Activated CD8-positive, alpha-beta memory T cell treated with anti-CD3 and anti-CD28 coated beads, Interleukin-2, amount 10 ng/mL, durations not matched to agents 7 days and 5 days (primary cell): Measurements from ENCODE around the gene SIPA1L3. TPM values are rescaled to one million over a fixed set of nuclear protein-coding genes. Genes with fewer than 3 reads are reported as not detected.

Experiments used
- ATAC-seq: fragments of 150-1000 bp; cut with Tn5 transposase; one replicate; pipeline ENCODE4 v1.10.0; 2021; ENCODE audit warnings: moderate library complexity
- CTCF ChIA-PET: fragments of 350-600 bp; sonication (Branson Sonifier 250); formaldehyde crosslinking; loops from one replicate; lab custom pipeline; 2021; ENCODE audit warnings: antibody characterized with exemption; lab: Charles Lee
- DNase-seq: peaks from one replicate; pipeline ENCODE4 v3.0.0-alpha.2; 2020
- H3K27ac Mint-ChIP-seq: one replicate; pipeline ENCODE4 v1.8.0; 2021; ENCODE audit warnings: mild to moderate bottlenecking, mixed read lengths
- H3K27me3 Mint-ChIP-seq: one replicate; pipeline ENCODE4 v1.8.0; 2021; ENCODE audit warnings: mixed read lengths
- H3K36me3 Mint-ChIP-seq: one replicate; pipeline ENCODE4 v1.8.0; 2021; ENCODE audit warnings: mild to moderate bottlenecking, mixed read lengths
- H3K4me1 Mint-ChIP-seq: one replicate; pipeline ENCODE4 v1.8.0; 2021; ENCODE audit warnings: mixed read lengths
- H3K4me3 Mint-ChIP-seq: one replicate; pipeline ENCODE4 v1.8.0; 2021; ENCODE audit warnings: mild to moderate bottlenecking, moderate library complexity, mixed read lengths
- H3K9me3 Mint-ChIP-seq: one replicate; pipeline ENCODE4 v1.8.0; 2022; ENCODE audit warnings: low read depth, mixed read lengths
- total RNA-seq, 2 experiments: library from RNA; stranded (reverse); gene quantifications; one replicate each; pipeline ENCODE4 v1.2.3, GENCODE V29; 2021

The SIPA1L3 gene
- total RNA-seq, 2 experiments from 2014 or later: 16.6 to 21.6 TPM

DNA sequence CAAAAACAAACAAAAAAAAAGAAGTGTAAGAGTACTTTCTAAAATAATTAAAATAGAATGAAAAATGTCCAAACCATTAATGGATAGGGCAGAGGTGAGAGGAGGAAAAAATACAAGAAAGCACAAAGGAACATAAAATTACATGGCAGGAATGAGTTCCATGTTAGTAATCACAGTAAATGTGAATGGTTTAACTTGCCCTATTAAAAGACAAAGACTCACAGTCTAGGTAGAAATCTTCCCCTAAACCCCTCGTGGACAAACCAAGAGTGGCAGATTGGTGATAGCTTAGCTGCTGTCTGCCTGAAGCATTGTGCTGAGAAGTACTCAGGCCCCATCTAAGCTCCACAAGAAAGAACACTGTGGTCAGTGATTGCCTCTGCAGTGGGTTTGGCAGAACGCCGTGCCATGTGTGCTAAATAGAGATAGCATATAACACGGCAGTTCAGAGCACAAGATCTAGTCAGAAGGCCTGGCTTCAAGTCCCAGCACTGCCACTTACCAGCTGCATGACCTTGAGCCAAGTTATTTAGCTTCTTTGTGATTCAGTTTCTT is 213.5 kb downstream of the SIPA1L3 start:
- no peak for DNase-seq
- Mint-ChIP-seq H3K9me3 (no peaks in the 10 kb centered on the region), H3K4me3 (no peak overlapping the region), H3K36me3 (peaks cover 32% of the 10 kb centered on the region), H3K27ac (no peak overlapping the region), H3K27me3 (no peaks in the 10 kb centered on the region), H3K4me1 (peaks cover 3% of the 10 kb centered on the region)
- ATAC-seq: no peak
- CTCF ChIA-PET: interaction anchor here (0.7 kb wide), 1 partner anchor 130 kb away, joined by 3 read pairs; no protein-coding TSS in a partner anchor

DNA sequence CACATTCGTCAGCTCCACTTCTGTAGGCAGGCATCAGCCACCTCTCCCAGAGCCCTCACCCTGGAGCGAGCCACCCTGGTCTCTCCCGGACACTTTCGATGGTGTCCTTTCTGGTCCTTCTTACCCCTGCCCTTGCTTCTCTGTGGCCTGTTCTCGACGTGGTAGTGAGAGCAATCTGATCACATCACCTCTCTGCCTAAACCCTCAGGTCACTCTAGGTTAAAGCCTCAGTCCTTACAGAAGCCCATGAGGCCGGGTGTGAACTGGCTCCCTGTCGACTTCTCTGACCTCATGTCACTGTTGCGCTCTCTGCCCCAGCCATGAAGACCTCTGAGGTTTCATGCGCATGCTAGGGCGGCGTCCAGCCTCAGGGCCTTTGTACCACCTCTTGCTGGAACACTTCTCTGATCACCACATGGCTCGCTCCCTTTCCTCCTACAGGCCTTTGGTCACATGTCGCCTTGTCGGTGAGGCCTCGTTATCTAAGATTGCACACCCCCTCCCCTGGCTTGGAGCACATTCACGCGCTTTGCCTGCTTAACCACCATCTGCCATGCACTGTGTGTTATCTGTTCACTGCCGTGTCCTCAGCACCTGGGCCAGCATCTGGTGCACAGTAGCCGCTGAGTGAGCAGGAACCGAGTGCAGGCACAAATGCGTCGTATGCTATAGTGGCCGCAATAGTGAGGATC is 215.5 kb downstream of the SIPA1L3 start:
- ATAC-seq: no peak
- no peaks in the 10 kb centered on the region for H3K27me3 Mint-ChIP-seq
- CTCF ChIA-PET: no interaction called here
- H3K36me3 Mint-ChIP-seq: peaks cover 32% of the 10 kb centered on the region
- H3K4me3 Mint-ChIP-seq: no peak overlapping the region
- H3K9me3 Mint-ChIP-seq: no peaks in the 10 kb centered on the region
- DNase-seq: no peak
- H3K27ac Mint-ChIP-seq: no peak overlapping the region
- no peaks in the 10 kb centered on the region for H3K4me1 Mint-ChIP-seq

DNA sequence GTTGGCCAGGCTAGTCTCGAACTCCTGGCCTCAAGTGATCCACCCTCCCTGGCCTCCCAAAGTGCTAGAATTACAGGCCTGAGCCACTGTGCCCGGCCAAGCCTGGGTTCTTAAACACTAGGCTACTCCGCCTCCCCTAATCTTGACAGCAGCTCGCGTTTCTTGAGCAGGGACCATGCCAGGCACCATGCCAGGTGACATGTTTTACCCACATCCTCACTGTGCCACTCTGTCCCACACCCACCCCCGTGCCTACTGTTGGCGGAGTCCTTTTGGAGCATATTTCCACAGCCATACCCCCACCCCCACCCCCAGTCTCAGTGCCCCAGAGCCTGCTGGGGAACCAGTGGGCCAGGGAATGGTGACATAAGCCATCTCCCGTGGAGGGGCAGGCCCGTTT is 218.2 kb downstream of the SIPA1L3 start:
- no peaks in the 10 kb centered on the region for H3K4me1 Mint-ChIP-seq
- H3K4me3 Mint-ChIP-seq: no peak overlapping the region
- no peak overlapping the region for H3K27ac Mint-ChIP-seq
- no peaks in the 10 kb centered on the region for H3K9me3 Mint-ChIP-seq
- ATAC-seq (no peak), DNase-seq (no peak)
- peaks cover 16% of the 10 kb centered on the region for H3K36me3 Mint-ChIP-seq
- H3K27me3 Mint-ChIP-seq: no peaks in the 10 kb centered on the region
- CTCF ChIA-PET: no interaction called here

DNA sequence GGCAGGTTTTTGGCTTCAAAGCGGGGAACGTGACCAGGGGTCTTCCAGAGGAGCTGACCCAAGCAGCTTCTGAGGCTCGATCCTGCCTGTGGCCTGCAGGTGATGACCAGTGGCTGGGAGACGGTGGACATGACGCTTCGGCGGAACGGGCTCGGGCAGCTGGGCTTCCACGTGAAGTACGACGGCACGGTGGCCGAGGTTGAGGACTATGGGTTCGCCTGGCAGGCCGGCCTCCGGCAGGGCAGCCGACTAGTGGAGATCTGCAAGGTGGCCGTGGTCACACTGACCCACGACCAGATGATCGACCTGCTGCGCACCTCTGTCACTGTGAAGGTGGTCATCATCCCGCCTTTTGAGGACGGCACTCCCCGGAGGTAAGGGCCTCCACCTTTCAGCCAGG is 223.4 kb downstream of the SIPA1L3 start:
- H3K9me3 Mint-ChIP-seq: no peaks in the 10 kb centered on the region
- DNase-seq (no peak), ATAC-seq (no peak)
- no peaks in the 10 kb centered on the region for H3K27me3 Mint-ChIP-seq
- no peaks in the 10 kb centered on the region for H3K4me1 Mint-ChIP-seq
- H3K4me3 Mint-ChIP-seq: no peak overlapping the region
- no peak overlapping the region for H3K27ac Mint-ChIP-seq
- CTCF ChIA-PET: no interaction called here
- no peaks in the 10 kb centered on the region for H3K36me3 Mint-ChIP-seq

DNA sequence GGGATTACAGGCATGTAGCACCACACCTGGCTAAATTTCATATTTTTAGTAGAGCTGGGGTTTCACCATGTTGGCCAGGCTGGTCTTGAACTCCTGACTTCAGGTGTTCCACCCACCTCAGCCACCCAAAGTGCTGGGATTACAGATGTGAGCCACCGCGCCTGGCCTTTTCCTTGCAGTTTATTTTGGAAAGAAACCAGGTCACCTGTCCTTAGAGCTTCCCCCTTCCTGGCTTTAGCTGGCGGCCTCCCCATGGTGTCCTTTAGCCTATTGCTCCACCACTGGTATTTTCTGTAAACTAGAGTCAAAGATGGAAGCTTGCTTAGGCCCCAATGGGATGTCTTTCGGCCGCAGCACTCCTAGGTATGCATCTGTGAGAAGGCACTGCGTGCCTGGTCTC is 225.8 kb downstream of the SIPA1L3 start:
- Mint-ChIP-seq H3K4me1 (no peaks in the 10 kb centered on the region), H3K27me3 (no peaks in the 10 kb centered on the region), H3K36me3 (no peaks in the 10 kb centered on the region), H3K9me3 (no peaks in the 10 kb centered on the region), H3K27ac (no peak overlapping the region), H3K4me3 (no peak overlapping the region)
- CTCF ChIA-PET: interaction anchor here (0.6 to 3.0 kb wide), 3 partner anchors 10 to 230 kb away, joined by 3 to 14 read pairs (median 3); no protein-coding TSS in a partner anchor
- no peak for ATAC-seq
- DNase-seq: no peak

DNA sequence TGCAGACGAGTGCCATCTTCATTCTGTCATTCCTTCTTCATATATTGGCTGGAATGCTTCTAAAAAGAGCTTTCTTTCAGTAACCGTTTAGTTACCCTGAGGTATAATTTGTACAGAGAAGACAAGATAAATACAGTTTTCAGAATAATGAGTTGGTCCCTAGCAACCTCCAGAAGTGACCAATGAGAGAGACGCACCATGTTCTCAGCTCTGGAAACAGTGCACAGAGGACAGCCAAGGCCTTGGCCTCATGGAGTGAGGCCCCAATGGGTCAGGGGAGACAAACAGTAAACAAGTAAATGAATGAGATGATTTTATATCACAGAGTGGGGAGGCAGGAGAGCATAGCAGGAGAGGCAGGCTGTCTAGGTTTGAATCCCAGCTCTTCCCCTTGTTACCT is 226.3 kb downstream of the SIPA1L3 start:
- no peak for DNase-seq
- Mint-ChIP-seq H3K36me3 (no peaks in the 10 kb centered on the region), H3K27me3 (no peaks in the 10 kb centered on the region), H3K4me1 (no peaks in the 10 kb centered on the region), H3K9me3 (no peaks in the 10 kb centered on the region), H3K27ac (no peak overlapping the region), H3K4me3 (no peak overlapping the region)
- ATAC-seq: no peak
- CTCF ChIA-PET: interaction anchor here (0.6 to 3.0 kb wide), 3 partner anchors 10 to 231 kb away, joined by 3 to 14 read pairs (median 3); no protein-coding TSS in a partner anchor

DNA sequence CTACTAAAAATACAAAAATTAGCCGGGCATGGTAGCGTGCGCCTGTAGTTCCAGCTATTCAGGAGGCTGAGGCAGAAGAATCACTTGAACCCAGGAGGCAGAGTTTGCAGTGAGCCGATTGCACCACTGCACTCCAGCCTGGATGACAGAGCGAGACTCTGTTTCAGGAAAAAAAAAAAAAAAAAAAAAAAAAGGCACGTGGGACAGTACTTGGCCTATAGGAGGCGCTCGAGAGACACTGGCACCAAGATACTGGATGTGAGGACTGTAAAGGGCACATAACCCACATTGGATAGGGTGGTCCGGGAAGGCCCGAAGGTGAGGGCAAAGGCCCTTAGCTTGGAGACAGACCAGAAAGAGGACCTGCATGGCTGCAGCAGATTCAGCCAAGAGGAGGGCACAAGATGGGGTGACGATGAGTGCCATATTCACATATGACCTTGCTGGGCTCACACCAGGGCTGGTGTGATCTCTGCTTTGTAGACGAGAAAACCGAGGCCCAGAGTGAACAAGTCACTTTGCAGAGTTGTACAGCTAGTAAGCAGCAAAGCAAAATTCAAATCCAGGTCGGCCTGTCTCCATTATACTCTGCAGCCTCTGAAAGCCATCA is 227.6 kb downstream of the SIPA1L3 start:
- H3K4me1 Mint-ChIP-seq: no peaks in the 10 kb centered on the region
- DNase-seq (peak; percentile 47), ATAC-seq (no peak)
- H3K4me3 Mint-ChIP-seq: no peak overlapping the region
- H3K27ac Mint-ChIP-seq: no peak overlapping the region
- H3K27me3 Mint-ChIP-seq: no peaks in the 10 kb centered on the region
- no peaks in the 10 kb centered on the region for H3K9me3 Mint-ChIP-seq
- no peaks in the 10 kb centered on the region for H3K36me3 Mint-ChIP-seq
- CTCF ChIA-PET: interaction anchor here (0.7 to 3.0 kb wide), 7 partner anchors 8 to 1386 kb away, joined by 3 to 14 read pairs (median 3); no protein-coding TSS in a partner anchor

DNA sequence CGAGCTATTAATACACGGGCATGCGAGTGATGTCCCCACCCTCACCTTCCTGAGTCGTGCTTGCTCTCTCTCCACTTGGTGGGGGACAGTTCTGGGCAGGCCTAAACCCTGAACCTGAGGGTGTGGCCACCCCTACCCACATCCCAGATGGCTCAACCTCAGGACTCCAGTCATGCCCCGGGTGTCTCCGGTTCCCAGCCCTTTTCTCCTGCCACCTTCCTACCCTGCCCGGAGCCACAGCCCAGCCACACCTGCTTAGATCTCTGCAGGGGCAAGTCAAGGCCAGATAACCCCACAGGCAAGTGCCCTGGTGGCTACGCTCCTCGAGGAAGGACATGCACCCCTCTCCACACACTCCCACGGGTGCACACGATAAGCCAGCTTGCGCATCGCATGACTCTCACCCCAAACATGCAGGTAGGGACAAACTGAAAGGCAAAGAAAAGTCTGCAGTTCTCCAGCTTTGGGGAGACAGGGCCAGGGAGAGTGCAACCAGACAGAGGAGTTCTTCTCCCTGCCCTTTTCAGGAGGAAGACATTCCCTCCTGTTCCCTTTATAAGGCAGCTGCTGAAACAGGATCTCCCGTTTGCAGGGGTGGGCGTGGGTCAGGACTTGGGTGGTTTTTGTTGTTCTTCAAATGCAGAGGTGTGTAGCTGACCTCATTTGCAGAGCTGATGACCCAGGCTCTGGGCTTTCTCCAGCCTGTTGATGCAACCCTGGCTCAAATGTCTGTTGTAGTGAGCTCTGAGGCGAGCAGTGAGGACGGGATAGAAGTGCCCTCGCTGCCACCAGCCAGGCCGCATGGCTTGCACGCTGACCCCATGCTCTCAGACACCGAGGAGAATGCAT is 228.4 kb downstream of the SIPA1L3 start:
- no peak for ATAC-seq
- Mint-ChIP-seq H3K27ac (no peak overlapping the region), H3K36me3 (no peaks in the 10 kb centered on the region), H3K4me1 (no peaks in the 10 kb centered on the region), H3K9me3 (no peaks in the 10 kb centered on the region), H3K27me3 (no peaks in the 10 kb centered on the region), H3K4me3 (no peak overlapping the region)
- no peak for DNase-seq
- CTCF ChIA-PET: interaction anchor here (0.7 to 1.1 kb wide), 3 partner anchors 9 to 277 kb away, joined by 3 to 4 read pairs (median 3); no protein-coding TSS in a partner anchor

DNA sequence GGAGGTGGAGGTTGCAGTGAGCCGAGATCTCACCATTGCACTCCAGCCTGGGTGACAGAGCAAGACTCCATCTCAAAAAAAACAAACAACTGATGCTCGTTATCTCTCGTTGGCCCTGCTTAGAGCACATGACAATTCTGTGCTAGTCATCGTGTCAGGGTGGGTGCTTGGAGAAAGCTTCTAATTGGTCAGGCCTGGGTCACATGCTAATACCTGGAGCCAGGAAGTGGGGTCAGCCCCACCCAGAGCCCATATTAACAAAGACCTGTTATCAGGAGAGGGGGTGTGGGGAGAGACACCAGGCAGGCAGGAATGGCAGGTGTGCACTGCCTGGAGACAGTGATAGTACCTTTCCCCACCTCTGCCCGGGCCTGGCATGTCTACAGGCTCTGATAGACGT is 232.1 kb downstream of the SIPA1L3 start:
- Mint-ChIP-seq H3K9me3 (no peaks in the 10 kb centered on the region), H3K4me3 (no peak overlapping the region), H3K27ac (no peak overlapping the region), H3K27me3 (no peaks in the 10 kb centered on the region), H3K36me3 (no peaks in the 10 kb centered on the region), H3K4me1 (no peaks in the 10 kb centered on the region)
- DNase-seq: no peak
- CTCF ChIA-PET: no interaction called here
- ATAC-seq: no peak

DNA sequence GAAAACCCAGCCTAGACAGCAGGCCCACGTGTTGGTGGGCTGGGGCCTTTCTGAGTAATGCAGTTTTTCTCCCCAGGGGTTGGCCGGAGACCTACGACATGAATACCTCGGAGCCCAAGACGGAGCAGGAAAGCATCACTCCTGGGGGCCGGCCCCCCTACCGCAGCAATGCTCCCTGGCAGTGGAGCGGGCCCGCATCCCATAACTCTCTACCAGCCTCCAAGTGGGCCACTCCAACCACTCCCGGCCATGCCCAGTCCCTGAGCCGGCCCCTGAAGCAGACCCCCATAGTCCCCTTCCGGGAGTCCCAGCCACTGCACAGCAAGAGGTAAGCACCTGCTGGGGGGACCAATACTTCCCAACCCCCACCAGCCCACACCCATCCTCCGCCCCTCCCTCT is 234.1 kb downstream of the SIPA1L3 start:
- no peaks in the 10 kb centered on the region for H3K27me3 Mint-ChIP-seq
- H3K4me3 Mint-ChIP-seq: no peak overlapping the region
- H3K36me3 Mint-ChIP-seq: no peaks in the 10 kb centered on the region
- no peak for ATAC-seq
- CTCF ChIA-PET: interaction anchor here (1.0 to 3.9 kb wide), 4 partner anchors 12 to 240 kb away, joined by 3 to 29 read pairs (median 10); partner anchors contain the start of gene SIPA1L3
- no peaks in the 10 kb centered on the region for H3K9me3 Mint-ChIP-seq
- no peak for DNase-seq
- H3K27ac Mint-ChIP-seq: no peak overlapping the region
- peaks cover 3% of the 10 kb centered on the region for H3K4me1 Mint-ChIP-seq

DNA sequence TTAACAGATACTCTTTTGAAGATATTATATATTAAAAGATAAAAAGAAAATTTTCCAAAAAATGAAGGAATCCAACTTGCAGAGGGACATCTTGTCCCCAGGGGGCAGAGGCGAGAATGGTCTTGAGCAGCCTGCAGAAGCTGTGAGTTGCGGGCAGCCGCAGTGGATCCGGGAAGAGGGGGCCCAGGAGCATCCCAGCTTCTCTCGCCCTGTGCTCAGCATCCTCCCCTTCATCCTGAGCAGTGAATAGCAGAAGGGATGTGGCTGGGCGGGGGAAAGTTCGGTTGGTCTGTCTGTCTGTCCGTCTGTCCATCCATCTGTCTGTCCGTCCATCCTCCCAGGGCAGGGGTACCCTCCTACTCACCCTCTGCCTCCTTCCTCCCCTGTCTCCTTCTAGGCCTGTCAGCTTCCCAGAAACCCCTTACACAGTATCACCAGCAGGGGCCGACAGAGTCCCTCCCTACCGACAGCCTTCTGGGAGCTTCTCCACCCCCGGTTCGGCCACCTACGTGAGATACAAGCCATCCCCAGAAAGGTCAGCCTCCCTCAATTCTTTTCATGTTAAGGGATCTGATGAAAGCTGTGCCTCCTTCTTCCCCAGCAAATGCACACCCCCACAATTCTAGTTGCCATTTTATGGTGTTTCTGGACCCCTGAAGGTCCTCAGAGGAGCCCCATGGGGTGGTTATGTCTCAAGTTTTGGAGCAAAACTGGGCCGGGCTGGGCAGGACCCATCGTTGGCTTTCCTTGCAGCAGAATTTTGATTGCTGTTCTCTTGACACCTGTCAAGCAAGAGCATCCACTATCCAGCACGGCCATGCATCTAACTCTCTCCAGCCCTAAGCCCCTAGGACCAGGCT is 235.4 kb downstream of the SIPA1L3 start:
- Mint-ChIP-seq H3K36me3 (no peaks in the 10 kb centered on the region), H3K4me3 (no peak overlapping the region), H3K27ac (no peak overlapping the region), H3K4me1 (peaks cover 3% of the 10 kb centered on the region), H3K27me3 (no peaks in the 10 kb centered on the region), H3K9me3 (no peaks in the 10 kb centered on the region)
- CTCF ChIA-PET: interaction anchor here (0.6 to 3.9 kb wide), 15 partner anchors 8 to 241 kb away, joined by 3 to 29 read pairs (median 5); partner anchors contain the start of genes CATSPERG, PSMD8 and SIPA1L3
- DNase-seq (peak; percentile 68), ATAC-seq (peak; percentile 71)

DNA sequence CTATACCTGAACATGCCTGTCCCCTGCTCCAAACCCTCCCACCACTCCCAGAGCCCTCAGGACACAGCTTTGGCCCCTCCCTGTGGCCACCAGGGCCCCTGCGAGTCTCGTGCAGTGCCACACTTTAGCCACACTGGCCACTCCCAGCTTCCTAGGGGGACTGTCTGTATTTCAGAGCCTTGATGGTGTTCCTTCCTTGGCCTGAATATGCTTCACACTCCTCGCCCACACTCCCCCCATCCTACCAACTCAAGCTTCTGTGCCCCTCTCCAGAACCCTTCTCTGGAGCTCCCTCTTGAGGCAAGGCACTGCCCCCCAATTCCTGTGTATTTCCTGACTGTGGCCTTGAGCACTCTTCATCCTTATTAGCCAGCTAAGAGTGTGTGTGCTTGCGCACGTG is 236.8 kb downstream of the SIPA1L3 start:
- Mint-ChIP-seq H3K27ac (no peak overlapping the region), H3K36me3 (no peaks in the 10 kb centered on the region), H3K9me3 (no peaks in the 10 kb centered on the region), H3K27me3 (no peaks in the 10 kb centered on the region), H3K4me3 (no peak overlapping the region), H3K4me1 (peaks cover 3% of the 10 kb centered on the region)
- CTCF ChIA-PET: interaction anchor here (0.6 to 3.9 kb wide), 6 partner anchors 10 to 903 kb away, joined by 3 to 29 read pairs (median 5); partner anchors contain the start of genes SIPA1L3 and WDR87
- ATAC-seq (no peak), DNase-seq (no peak)
